ENCODE data around the gene SHISAL2B.
"Not testable (repeated sequence)": the region's sequence is repeated elsewhere in the genome, so short reads cannot be mapped to it uniquely, and the experiment has no call there.

The SHISAL2B gene

GRCh38 chr5:64690417-64691151 lies at the start of gene SHISAL2B:
TSS of gene SHISAL2B (plus strand) at chr5:64690503. CDS start at chr5:64690624, 121 bp downstream.
- peak; percentile 14 for DNase-seq (ENCODE audit: low read depth)

GRCh38 chr5:64644831-64645230 lies 45.5 kb upstream of the SHISAL2B start:
- DNase-seq (ENCODE audit: low read depth): no peak

- no peak for DNase-seq (ENCODE audit: low read depth)
Observed at GRCh38 chr5:64646169-64646568, 44.1 kb upstream of the SHISAL2B start.

- DNase-seq (ENCODE audit: low read depth): no peak
Observed at GRCh38 chr5:64649512-64649911, 40.8 kb upstream of the SHISAL2B start.

- no peak for DNase-seq (ENCODE audit: low read depth)
Observed at GRCh38 chr5:64653766-64654560, 36.3 kb upstream of the SHISAL2B start.

- DNase-seq (ENCODE audit: low read depth): no peak
Observed at GRCh38 chr5:64654561-64654938, 35.8 kb upstream of the SHISAL2B start.

GRCh38 chr5:64655596-64655995 lies 34.7 kb upstream of the SHISAL2B start:
- no peak for DNase-seq (ENCODE audit: low read depth)

GRCh38 chr5:64659289-64659688 lies 31.0 kb upstream of the SHISAL2B start:
- no peak for DNase-seq (ENCODE audit: low read depth)

GRCh38 chr5:64663181-64663580 lies 27.1 kb upstream of the SHISAL2B start:
- peak; percentile 31 for DNase-seq (ENCODE audit: low read depth)

GRCh38 chr5:64665243-64665642 lies 25.1 kb upstream of the SHISAL2B start:
- DNase-seq (ENCODE audit: low read depth): no peak

GRCh38 chr5:64666078-64666477 lies 24.2 kb upstream of the SHISAL2B start:
- no peak for DNase-seq (ENCODE audit: low read depth)

GRCh38 chr5:64667068-64667467 lies 23.2 kb upstream of the SHISAL2B start:
- DNase-seq (ENCODE audit: low read depth): no peak

- no peak for DNase-seq (ENCODE audit: low read depth)
Observed at GRCh38 chr5:64670277-64670676, 20.0 kb upstream of the SHISAL2B start.

GRCh38 chr5:64671678-64672077 lies 18.6 kb upstream of the SHISAL2B start:
- DNase-seq (ENCODE audit: low read depth): no peak

- DNase-seq (ENCODE audit: low read depth): no peak
Observed at GRCh38 chr5:64678374-64678773, 11.9 kb upstream of the SHISAL2B start.

- DNase-seq (ENCODE audit: low read depth): no peak
Observed at GRCh38 chr5:64680289-64680688, 10.0 kb upstream of the SHISAL2B start.

GRCh38 chr5:64682608-64683007 lies 7.7 kb upstream of the SHISAL2B start:
- no peak for DNase-seq (ENCODE audit: low read depth)

GRCh38 chr5:64685866-64686265 lies 4.4 kb upstream of the SHISAL2B start:
- no peak for DNase-seq (ENCODE audit: low read depth)

- no peak for DNase-seq (ENCODE audit: low read depth)
Observed at GRCh38 chr5:64688391-64688790, 1.9 kb upstream of the SHISAL2B start.

- DNase-seq (ENCODE audit: low read depth): no peak
Observed at GRCh38 chr5:64688965-64689364, 1.3 kb upstream of the SHISAL2B start.

GRCh38 chr5:64690104-64690416 lies 243 bp upstream of the SHISAL2B start:
- no peak for DNase-seq (ENCODE audit: low read depth)

- DNase-seq (ENCODE audit: low read depth): no peak
Observed at GRCh38 chr5:64691291-64691690, 988 bp downstream of the SHISAL2B start.

GRCh38 chr5:64693636-64694035 lies 3.3 kb downstream of the SHISAL2B start:
- no peak for DNase-seq (ENCODE audit: low read depth)

- DNase-seq (ENCODE audit: low read depth): not testable (repeated sequence)
Observed at GRCh38 chr5:64696414-64696813, 6.1 kb downstream of the SHISAL2B start.

All from fibroblast of gingiva (primary cell).